GM13977 (cell line): Measurements from ENCODE around the gene FMO5.

Experiments
- DNase-seq: peaks from one replicate; pipeline ENCODE4 v3.0.0; 2012; ENCODE audit warnings: low spot score
- CTCF ChIP-seq: IDR thresholded peaks from 2 replicates; pipeline ENCODE4 v1.5.1; 2012; ENCODE audit warnings: mild to moderate bottlenecking, control low read depth; ENCODE audit not compliant: insufficient read depth; ENCODE audit errors: extremely low read depth, missing control alignments
- in situ Hi-C: fragments of 300-500 bp; cut with MboI; formaldehyde crosslinking; loops from one replicate; pipeline ENCODE4 v1.12.0; 2022; ENCODE audit warnings: low sequenced_read_pairs, low pct_unique_long_range_greater_than_20kb, mixed read lengths, inconsistent platforms; ENCODE audit not compliant: unreplicated experiment

The FMO5 gene

GRCh38 chr1:147225193-147225730 is at the start of gene FMO5:
Gene FMO5, minus strand, starts transcription at chr1:147225339. Its CDS starts 310 bp downstream, at chr1:147225029.
- in situ Hi-C loops, result no loop called here
- peak; percentile 58 for DNase-seq
- TF ChIP-seq CTCF, result no peak

- in situ Hi-C loops, result loop anchor here (10.0 to 25.0 kb wide), 2 partner anchors 121 to 364 kb away; no protein-coding TSS in a partner anchor
- TF ChIP-seq CTCF, result peak; percentile 51
- peak; percentile 54 for DNase-seq
Observed at GRCh38 chr1:147273409-147274336, 48.5 kb upstream of the FMO5 start.

- no peak for TF ChIP-seq CTCF
- in situ Hi-C loops, result loop anchor here (10.0 to 25.0 kb wide), 2 partner anchors 123 to 365 kb away; no protein-coding TSS in a partner anchor
Observed at GRCh38 chr1:147272042-147272441, 46.9 kb upstream of the FMO5 start.

GRCh38 chr1:147270721-147271120 is 45.6 kb upstream of the FMO5 start:
- TF ChIP-seq CTCF, result no peak
- in situ Hi-C loops, result loop anchor here (10.0 to 25.0 kb wide), 2 partner anchors 124 to 367 kb away; no protein-coding TSS in a partner anchor
- no peak for DNase-seq

More at GRCh38 chr1:147272042-147272441, 46.9 kb upstream of the FMO5 start:
- no peak for DNase-seq

- no peak for DNase-seq
- TF ChIP-seq CTCF, result no peak
- in situ Hi-C loops, result loop anchor here (25.0 kb wide), 1 partner anchor 370 kb away; no protein-coding TSS in a partner anchor
Observed at GRCh38 chr1:147267711-147268110, 42.6 kb upstream of the FMO5 start.

GRCh38 chr1:147266381-147266780 is 41.2 kb upstream of the FMO5 start:
- in situ Hi-C loops, result loop anchor here (25.0 kb wide), 1 partner anchor 371 kb away; no protein-coding TSS in a partner anchor
- TF ChIP-seq CTCF, result no peak
- no peak for DNase-seq
